Smooth muscle cell (in vitro differentiated cells): ENCODE data around the gene TRIM44. TPM values are rescaled to one million over a fixed set of nuclear protein-coding genes. Genes with fewer than 3 reads are reported as not detected.

Experiments
- DNase-seq: peaks from one replicate; lab custom pipeline; 2025; ENCODE audit not compliant: unreplicated experiment; lab: John Stamatoyannopoulos, UW
- H2AFZ ChIP-seq: fragments of 200-600 bp; sonication (generic); 2 replicates; pipeline ENCODE4 v1.6.0; 2016; ENCODE audit warnings: antibody characterized with exemption, low read depth, mild to moderate bottlenecking
- H3F3A ChIP-seq: fragments of 200-600 bp; sonication (generic); 2 replicates; pipeline ENCODE4 v1.6.0; 2017; ENCODE audit warnings: antibody characterized with exemption, low read depth
- H3K27ac ChIP-seq: fragments of 200-600 bp; sonication (generic); 2 replicates; pipeline ENCODE4 v1.5.1; 2016; ENCODE audit warnings: low read depth, mild to moderate bottlenecking
- H3K27me3 ChIP-seq: fragments of 200-600 bp; sonication (generic); 2 replicates; pipeline ENCODE4 v1.6.1; 2016; ENCODE audit warnings: low read depth, mild to moderate bottlenecking
- H3K36me3 ChIP-seq: fragments of 200-600 bp; sonication (generic); 2 replicates; pipeline ENCODE4 v1.5.1; 2016; ENCODE audit warnings: low read depth
- H3K4me1 ChIP-seq: fragments of 200-600 bp; sonication (generic); 2 replicates; pipeline ENCODE4 v1.5.1; 2016; ENCODE audit warnings: low read depth
- H3K4me2 ChIP-seq: fragments of 200-600 bp; sonication (generic); 2 replicates; pipeline ENCODE4 v1.6.0; 2016; ENCODE audit warnings: mild to moderate bottlenecking
- H3K4me3 ChIP-seq: fragments of 200-600 bp; sonication (generic); 2 replicates; pipeline ENCODE4 v1.5.1; 2016; ENCODE audit warnings: mild to moderate bottlenecking
- H3K79me2 ChIP-seq: fragments of 200-600 bp; sonication (generic); 2 replicates; pipeline ENCODE4 v1.6.0; 2016; ENCODE audit warnings: low read depth, mild to moderate bottlenecking
- H3K9ac ChIP-seq: fragments of 200-600 bp; sonication (generic); 2 replicates; pipeline ENCODE4 v1.6.0; 2016; ENCODE audit warnings: low read depth
- H3K9me3 ChIP-seq: fragments of 200-600 bp; sonication (generic); replicated peaks from 2 replicates; pipeline ENCODE4 v1.5.1; 2016; ENCODE audit warnings: low read depth
- H4K20me1 ChIP-seq: fragments of 200-600 bp; sonication (generic); 2 replicates; pipeline ENCODE4 v1.6.0; 2016; ENCODE audit warnings: low read depth
- WGBS: methylation state at CpG from one replicate; pipeline ENCODE4 v1.1.7; 2016; ENCODE audit warnings: low lambda C conversion rate; 5-methylcytosine and 5-hydroxymethylcytosine counted together
- polyA plus RNA-seq: library from polyadenylated mRNA; unstranded; fragments of >200 nt; fragmentation: Nextera tagmentation; extraction: Ambion mirVana; gene quantifications from 2 replicates; pipeline ENCODE4 v1.2.1, GENCODE V29; 2016
- total RNA-seq: library from RNA; depleted of rRNA; stranded (reverse); fragments of >200 nt; gene quantifications from 2 replicates; pipeline ENCODE4 v1.2.3, GENCODE V29; 2014
- TF ChIP-seq, protein P1 (sequence below): fragments of 200-600 bp; sonication (generic); IDR thresholded peaks from 2 replicates; pipeline ENCODE4 v1.5.1; 2017; ENCODE audit warnings: borderline replicate concordance, mild to moderate bottlenecking, antibody characterized with exemption; ENCODE audit not compliant: insufficient read depth, poor library complexity, severe bottlenecking

Gene TRIM44
- total and polyA plus RNA-seq, 2 experiments from 2014 or later = 20.9 to 32.9 TPM

DNA sequence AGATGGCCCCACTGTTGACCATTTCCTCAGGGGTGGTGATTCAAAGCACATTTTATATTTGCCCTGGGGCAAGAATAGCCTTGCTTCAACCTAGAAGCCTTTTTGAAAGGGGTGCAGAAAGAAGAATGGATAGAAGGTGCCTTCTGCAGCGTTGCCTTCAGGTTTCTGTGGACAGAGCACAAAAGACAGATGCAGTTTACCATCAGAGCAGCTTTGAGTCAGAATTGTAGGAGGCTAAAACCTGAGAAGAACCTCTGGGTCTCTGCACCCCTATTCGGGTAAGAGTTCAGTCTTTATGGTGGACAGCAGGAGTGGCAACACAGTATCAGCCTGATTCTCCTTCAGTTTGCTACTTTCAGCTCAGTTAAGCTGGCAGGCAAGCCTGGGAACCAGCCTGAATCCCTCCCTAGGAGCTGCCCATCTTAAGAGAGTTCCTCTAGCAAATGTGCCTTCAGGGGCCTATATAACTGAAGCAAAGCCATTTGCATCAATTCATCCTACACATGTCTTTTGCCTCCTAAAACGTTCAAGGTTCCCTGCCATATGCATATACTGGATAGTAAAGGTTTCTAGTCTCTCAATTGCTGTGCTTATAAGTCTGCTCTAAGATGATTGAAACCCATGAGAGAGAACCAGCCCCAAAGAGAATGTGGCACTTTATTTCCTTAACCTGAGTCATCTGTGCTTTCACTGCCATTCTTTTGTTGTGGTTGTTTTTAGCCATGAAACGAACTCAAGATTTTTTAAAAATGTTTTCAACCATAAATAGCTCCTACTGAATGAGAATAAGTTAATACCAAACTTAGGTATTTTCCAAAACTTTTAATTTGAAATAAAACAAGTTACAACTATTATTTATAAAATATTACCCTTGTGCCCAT, 123.0 kb downstream of the TRIM44 start:
- 60% methylated on average over 4 of the region's 4 CpGs for WGBS
- Histone ChIP-seq H3F3A (peaks cover 2% of the 10 kb centered on the region), H2AFZ (no peak overlapping the region), H3K27ac (no peak overlapping the region), H3K36me3 (no peaks in the 10 kb centered on the region), H3K9me3 (no peaks in the 10 kb centered on the region), H3K4me3 (no peak overlapping the region), H3K27me3 (no peaks in the 10 kb centered on the region), H3K9ac (no peak overlapping the region), H4K20me1 (peaks cover 100% of the 10 kb centered on the region), H3K4me1 (peaks cover 30% of the 10 kb centered on the region), H3K79me2 (peaks cover 33% of the 10 kb centered on the region), H3K4me2 (no peak overlapping the region)
- no peak for DNase-seq
- TF ChIP-seq, protein P1, sequence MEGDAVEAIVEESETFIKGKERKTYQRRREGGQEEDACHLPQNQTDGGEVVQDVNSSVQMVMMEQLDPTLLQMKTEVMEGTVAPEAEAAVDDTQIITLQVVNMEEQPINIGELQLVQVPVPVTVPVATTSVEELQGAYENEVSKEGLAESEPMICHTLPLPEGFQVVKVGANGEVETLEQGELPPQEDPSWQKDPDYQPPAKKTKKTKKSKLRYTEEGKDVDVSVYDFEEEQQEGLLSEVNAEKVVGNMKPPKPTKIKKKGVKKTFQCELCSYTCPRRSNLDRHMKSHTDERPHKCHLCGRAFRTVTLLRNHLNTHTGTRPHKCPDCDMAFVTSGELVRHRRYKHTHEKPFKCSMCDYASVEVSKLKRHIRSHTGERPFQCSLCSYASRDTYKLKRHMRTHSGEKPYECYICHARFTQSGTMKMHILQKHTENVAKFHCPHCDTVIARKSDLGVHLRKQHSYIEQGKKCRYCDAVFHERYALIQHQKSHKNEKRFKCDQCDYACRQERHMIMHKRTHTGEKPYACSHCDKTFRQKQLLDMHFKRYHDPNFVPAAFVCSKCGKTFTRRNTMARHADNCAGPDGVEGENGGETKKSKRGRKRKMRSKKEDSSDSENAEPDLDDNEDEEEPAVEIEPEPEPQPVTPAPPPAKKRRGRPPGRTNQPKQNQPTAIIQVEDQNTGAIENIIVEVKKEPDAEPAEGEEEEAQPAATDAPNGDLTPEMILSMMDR = no peak

DNA sequence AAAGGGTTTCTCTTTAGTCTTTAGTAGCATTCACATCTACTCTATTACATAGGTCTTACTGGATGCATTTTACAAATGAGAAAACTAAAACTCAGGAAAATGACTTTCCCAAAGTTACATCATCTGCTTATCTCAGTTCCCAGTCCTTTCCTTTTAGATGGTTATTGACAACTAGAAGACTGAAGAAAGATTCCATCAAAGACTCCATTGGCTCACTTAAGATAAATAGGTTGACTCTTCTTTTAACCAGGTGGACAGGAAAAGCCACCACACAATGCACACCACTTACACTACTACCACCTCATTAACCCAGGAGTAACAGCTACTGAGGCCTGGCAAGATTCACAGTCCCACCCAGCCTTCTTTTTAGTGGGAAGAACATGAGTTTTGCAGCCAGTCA, 123.6 kb downstream of the TRIM44 start:
- TF ChIP-seq, protein P1 = no peak
- Histone ChIP-seq H4K20me1 (peaks cover 100% of the 10 kb centered on the region), H3K9me3 (no peaks in the 10 kb centered on the region), H3K36me3 (no peaks in the 10 kb centered on the region), H3K9ac (no peak overlapping the region), H3K27ac (peak overlapping the region; percentile 36), H3K79me2 (peaks cover 28% of the 10 kb centered on the region), H3K4me3 (no peak overlapping the region), H2AFZ (no peak overlapping the region), H3K4me1 (peaks cover 30% of the 10 kb centered on the region), H3F3A (peaks cover 3% of the 10 kb centered on the region), H3K4me2 (no peak overlapping the region), H3K27me3 (no peaks in the 10 kb centered on the region)
- no peak for DNase-seq

DNA sequence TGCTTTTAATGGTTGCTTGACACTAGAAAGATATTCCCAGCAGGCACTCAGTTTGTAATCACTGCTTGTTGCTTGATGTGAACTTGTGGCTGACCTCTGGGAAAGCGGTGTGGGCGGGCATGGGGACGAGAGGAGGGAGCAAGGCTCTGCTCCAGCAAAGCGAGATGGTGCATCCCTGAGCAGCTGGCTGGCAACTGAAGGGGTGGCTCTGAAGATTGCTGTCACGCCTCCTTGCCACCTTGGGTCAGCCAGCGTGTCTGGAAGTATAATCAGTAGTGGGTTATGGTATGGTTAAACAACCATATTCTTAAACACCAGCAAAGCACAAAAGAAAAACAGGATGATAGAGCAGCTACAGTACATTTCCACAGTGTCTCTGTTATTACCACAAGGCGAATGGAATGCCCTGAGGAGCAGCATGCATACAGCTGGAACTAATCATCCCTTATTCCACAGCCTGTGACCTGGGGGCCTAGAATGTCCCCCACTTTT, 124.5 kb downstream of the TRIM44 start:
- Histone ChIP-seq H3K79me2 (peaks cover 29% of the 10 kb centered on the region), H3K4me2 (peak overlapping the region; percentile 58), H3K4me1 (peaks cover 30% of the 10 kb centered on the region), H3K27me3 (no peaks in the 10 kb centered on the region), H3K9me3 (no peaks in the 10 kb centered on the region), H3K27ac (peak overlapping the region; percentile 36), H2AFZ (no peak overlapping the region), H3F3A (peaks cover 3% of the 10 kb centered on the region), H3K36me3 (no peaks in the 10 kb centered on the region), H3K9ac (no peak overlapping the region), H3K4me3 (no peak overlapping the region), H4K20me1 (peaks cover 100% of the 10 kb centered on the region)
- 26% methylated on average over 7 of the region's 7 CpGs for WGBS
- TF ChIP-seq, protein P1 = no peak
- no peak for DNase-seq
